Measurements from ENCODE around the gene KATNB1.
"Not testable (repeated sequence)": the region's sequence is repeated elsewhere in the genome, so short reads cannot be mapped to it uniquely, and the experiment has no call there.

KATNB1 gene

GRCh38 chr16:57741660-57742191 lies 6.2 kb downstream of the KATNB1 start:
- H3K36me3 Mint-ChIP-seq = peaks cover 2% of the 10 kb centered on the region
- H3K27me3 Mint-ChIP-seq = no peaks in the 10 kb centered on the region
- H3K4me1 Mint-ChIP-seq (ENCODE audit: low read depth) = peaks cover 14% of the 10 kb centered on the region
- H3K9me3 Mint-ChIP-seq (ENCODE audit: low read depth) = no peaks in the 10 kb centered on the region
- no peak overlapping the region for H3K4me3 Mint-ChIP-seq
- H3K27ac Mint-ChIP-seq = no peak overlapping the region

GRCh38 chr16:57742543-57742942 lies 7.0 kb downstream of the KATNB1 start:
- Mint-ChIP-seq H3K27ac (no peak overlapping the region), H3K9me3 (ENCODE audit: low read depth) (no peaks in the 10 kb centered on the region), H3K36me3 (peaks cover 2% of the 10 kb centered on the region), H3K4me3 (no peak overlapping the region), H3K4me1 (ENCODE audit: low read depth) (peaks cover 6% of the 10 kb centered on the region), H3K27me3 (no peaks in the 10 kb centered on the region)

GRCh38 chr16:57743458-57743857 lies 7.9 kb downstream of the KATNB1 start:
- H3K27ac Mint-ChIP-seq = no peak overlapping the region
- no peaks in the 10 kb centered on the region for H3K9me3 Mint-ChIP-seq (ENCODE audit: low read depth)
- H3K27me3 Mint-ChIP-seq = no peaks in the 10 kb centered on the region
- H3K36me3 Mint-ChIP-seq = peaks cover 2% of the 10 kb centered on the region
- no peak overlapping the region for H3K4me3 Mint-ChIP-seq
- H3K4me1 Mint-ChIP-seq (ENCODE audit: low read depth) = peaks cover 2% of the 10 kb centered on the region

- Mint-ChIP-seq H3K36me3 (peaks cover 2% of the 10 kb centered on the region), H3K4me1 (ENCODE audit: low read depth) (no peaks in the 10 kb centered on the region), H3K9me3 (ENCODE audit: low read depth) (no peaks in the 10 kb centered on the region), H3K27me3 (no peaks in the 10 kb centered on the region), H3K4me3 (no peak overlapping the region), H3K27ac (no peak overlapping the region)
Measured at GRCh38 chr16:57743886-57744641, 8.5 kb downstream of the KATNB1 start.

- no peaks in the 10 kb centered on the region for H3K9me3 Mint-ChIP-seq (ENCODE audit: low read depth)
- H3K27me3 Mint-ChIP-seq = no peaks in the 10 kb centered on the region
- H3K27ac Mint-ChIP-seq = no peak overlapping the region
- peaks cover 2% of the 10 kb centered on the region for H3K36me3 Mint-ChIP-seq
- no peak overlapping the region for H3K4me3 Mint-ChIP-seq
- H3K4me1 Mint-ChIP-seq (ENCODE audit: low read depth) = no peaks in the 10 kb centered on the region
Measured at GRCh38 chr16:57744642-57744903, 9.0 kb downstream of the KATNB1 start.

GRCh38 chr16:57745768-57746167 lies 10.2 kb downstream of the KATNB1 start:
- H3K36me3 Mint-ChIP-seq = peaks cover 2% of the 10 kb centered on the region
- H3K27ac Mint-ChIP-seq = no peak overlapping the region
- no peaks in the 10 kb centered on the region for H3K4me1 Mint-ChIP-seq (ENCODE audit: low read depth)
- no peaks in the 10 kb centered on the region for H3K9me3 Mint-ChIP-seq (ENCODE audit: low read depth)
- H3K27me3 Mint-ChIP-seq = no peaks in the 10 kb centered on the region
- H3K4me3 Mint-ChIP-seq = no peak overlapping the region

- H3K36me3 Mint-ChIP-seq; H3K4me3 Mint-ChIP-seq; H3K9me3 Mint-ChIP-seq (ENCODE audit: low read depth); H3K4me1 Mint-ChIP-seq (ENCODE audit: low read depth); H3K27ac Mint-ChIP-seq; H3K27me3 Mint-ChIP-seq: not testable (repeated sequence)
Measured at GRCh38 chr16:57746316-57746715, 10.7 kb downstream of the KATNB1 start.

- Mint-ChIP-seq H3K4me3 (no peak overlapping the region), H3K9me3 (ENCODE audit: low read depth) (no peaks in the 10 kb centered on the region), H3K36me3 (peaks cover 2% of the 10 kb centered on the region), H3K27ac (no peak overlapping the region), H3K27me3 (no peaks in the 10 kb centered on the region), H3K4me1 (ENCODE audit: low read depth) (no peaks in the 10 kb centered on the region)
Measured at GRCh38 chr16:57747091-57747490, 11.5 kb downstream of the KATNB1 start.

GRCh38 chr16:57747496-57747895 lies 11.9 kb downstream of the KATNB1 start:
- Mint-ChIP-seq H3K27ac (no peak overlapping the region), H3K27me3 (no peaks in the 10 kb centered on the region), H3K9me3 (ENCODE audit: low read depth) (no peaks in the 10 kb centered on the region), H3K4me3 (no peak overlapping the region), H3K36me3 (peaks cover 2% of the 10 kb centered on the region), H3K4me1 (ENCODE audit: low read depth) (no peaks in the 10 kb centered on the region)

GRCh38 chr16:57747996-57748395 lies 12.4 kb downstream of the KATNB1 start:
- H3K36me3 Mint-ChIP-seq = peaks cover 2% of the 10 kb centered on the region
- H3K27ac Mint-ChIP-seq = no peak overlapping the region
- no peaks in the 10 kb centered on the region for H3K27me3 Mint-ChIP-seq
- no peaks in the 10 kb centered on the region for H3K9me3 Mint-ChIP-seq (ENCODE audit: low read depth)
- H3K4me1 Mint-ChIP-seq (ENCODE audit: low read depth) = no peaks in the 10 kb centered on the region
- H3K4me3 Mint-ChIP-seq = no peak overlapping the region

- Mint-ChIP-seq H3K27me3 (no peaks in the 10 kb centered on the region), H3K4me1 (ENCODE audit: low read depth) (no peaks in the 10 kb centered on the region), H3K36me3 (peaks cover 2% of the 10 kb centered on the region), H3K4me3 (no peak overlapping the region), H3K9me3 (ENCODE audit: low read depth) (no peaks in the 10 kb centered on the region), H3K27ac (no peak overlapping the region)
Measured at GRCh38 chr16:57748596-57748995, 13.0 kb downstream of the KATNB1 start.

- Mint-ChIP-seq H3K27me3 (no peaks in the 10 kb centered on the region), H3K4me1 (ENCODE audit: low read depth) (no peaks in the 10 kb centered on the region), H3K27ac (no peak overlapping the region), H3K9me3 (ENCODE audit: low read depth) (no peaks in the 10 kb centered on the region), H3K4me3 (no peak overlapping the region), H3K36me3 (peaks cover 2% of the 10 kb centered on the region)
Measured at GRCh38 chr16:57749101-57749692, 13.6 kb downstream of the KATNB1 start.

- peaks cover 2% of the 10 kb centered on the region for H3K36me3 Mint-ChIP-seq
- H3K27ac Mint-ChIP-seq = no peak overlapping the region
- no peak overlapping the region for H3K4me3 Mint-ChIP-seq
- no peaks in the 10 kb centered on the region for H3K27me3 Mint-ChIP-seq
- H3K4me1 Mint-ChIP-seq (ENCODE audit: low read depth) = no peaks in the 10 kb centered on the region
- H3K9me3 Mint-ChIP-seq (ENCODE audit: low read depth) = no peaks in the 10 kb centered on the region
Measured at GRCh38 chr16:57749856-57750452, 14.4 kb downstream of the KATNB1 start.

- Mint-ChIP-seq H3K4me3 (no peak overlapping the region), H3K4me1 (ENCODE audit: low read depth) (no peaks in the 10 kb centered on the region), H3K27ac (no peak overlapping the region), H3K9me3 (ENCODE audit: low read depth) (no peaks in the 10 kb centered on the region), H3K36me3 (peaks cover under 1% of the 10 kb centered on the region), H3K27me3 (no peaks in the 10 kb centered on the region)
Measured at GRCh38 chr16:57750796-57751538, 15.4 kb downstream of the KATNB1 start.

GRCh38 chr16:57751539-57752202 lies 16.1 kb downstream of the KATNB1 start:
- Mint-ChIP-seq H3K9me3 (ENCODE audit: low read depth) (no peaks in the 10 kb centered on the region), H3K27me3 (no peaks in the 10 kb centered on the region), H3K27ac (no peak overlapping the region), H3K4me3 (no peak overlapping the region), H3K4me1 (ENCODE audit: low read depth) (no peaks in the 10 kb centered on the region), H3K36me3 (no peaks in the 10 kb centered on the region)

All from activated naive CD8-positive, alpha-beta T cell (primary cell).